Caco-2 (cell line): ENCODE results near the gene FAM98C. TPM values are rescaled to one million over a fixed set of nuclear protein-coding genes. Genes with fewer than 3 reads are reported as not detected.
"Not testable (repeated sequence)": the region's sequence is repeated elsewhere in the genome, so short reads cannot be mapped to it uniquely, and the experiment has no call there.

Experiments
- BruUV-seq: library from RNA; stranded (reverse); fragments of 400-500 nt; replicated peaks from 2 replicates; lab custom pipeline; 2021; lab: Mats Ljungman, UMichigan
- CTCF ChIA-PET: fragments of 300-600 bp; sonication (Branson Sonifier 250); formaldehyde crosslinking; loops from one replicate; lab custom pipeline; 2022; ENCODE audit warnings: antibody characterized with exemption; lab: Charles Lee
- POLR2A ChIA-PET: fragments of 300-600 bp; sonication (Branson Sonifier 250); formaldehyde crosslinking; loops from one replicate; lab custom pipeline; 2022; ENCODE audit warnings: antibody characterized with exemption; lab: Charles Lee
- DNase-seq, 2 experiments: peaks; one replicate each; pipeline versions ENCODE4 v3.0.0 to v3.0.0-alpha.2; 2020 to 2022
- H3K27me3 ChIP-seq: replicated peaks from 2 replicates; pipeline ENCODE4 v1.6.0; 2011; ENCODE audit warnings: low read length; ENCODE audit not compliant: control insufficient read depth, insufficient read depth
- H3K36me3 ChIP-seq: 2 replicates; pipeline ENCODE4 v1.5.1; 2011; ENCODE audit warnings: low read length; ENCODE audit not compliant: control insufficient read depth, insufficient read depth
- H3K4me1 ChIP-seq: fragments of 250-450 bp; sonication (Bioruptor Pico); 2 replicates; pipeline ENCODE4 v1.5.1; 2020; ENCODE audit warnings: mild to moderate bottlenecking
- H3K4me3 ChIP-seq: 2 replicates; pipeline ENCODE4 v1.5.1; 2011; ENCODE audit warnings: low read depth, mild to moderate bottlenecking, control low read depth, low read length
- H3K9me3 ChIP-seq: fragments of 250-450 bp; sonication (Bioruptor Pico); 2 replicates; pipeline ENCODE4 v1.5.1; 2020; ENCODE audit warnings: mild to moderate bottlenecking, moderate library complexity
- H3K27ac Mint-ChIP-seq: one replicate; pipeline ENCODE4 v1.8.0; 2022; ENCODE audit warnings: mixed read lengths; ENCODE audit not compliant: unreplicated experiment
- H3K27me3 Mint-ChIP-seq: one replicate; pipeline ENCODE4 v1.8.0; 2022; ENCODE audit warnings: mixed read lengths; ENCODE audit not compliant: insufficient read depth, unreplicated experiment
- H3K36me3 Mint-ChIP-seq: one replicate; pipeline ENCODE4 v1.8.0; 2022; ENCODE audit warnings: mild to moderate bottlenecking, mixed read lengths; ENCODE audit not compliant: insufficient read depth, unreplicated experiment
- H3K4me1 Mint-ChIP-seq: one replicate; pipeline ENCODE4 v1.8.0; 2022; ENCODE audit warnings: low read depth, mixed read lengths; ENCODE audit not compliant: unreplicated experiment
- H3K4me3 Mint-ChIP-seq: one replicate; pipeline ENCODE4 v1.8.0; 2022; ENCODE audit warnings: mild to moderate bottlenecking, moderate library complexity, mixed read lengths; ENCODE audit not compliant: unreplicated experiment
- H3K9me3 Mint-ChIP-seq: one replicate; pipeline ENCODE4 v1.8.0; 2022; ENCODE audit warnings: mixed read lengths; ENCODE audit not compliant: unreplicated experiment
- CTCF ChIP-seq, 2 experiments: fragments of 200-600 bp in 1 of 2; IDR thresholded peaks; 1 replicate in 1 of 2; 2 replicates in 1 of 2; pipeline versions ENCODE4 v1.5.1 to v1.8.0; 2011 to 2022; ENCODE audit warnings: antibody characterized with exemption in 1 of 2, control low read depth in 1 of 2, inconsistent platforms in 1 of 2, low read depth in 1 of 2, low read length in 1 of 2, mild to moderate bottlenecking in 1 of 2, moderate library complexity in 1 of 2; ENCODE audit not compliant: insufficient read depth in 1 of 2, severe bottlenecking in 1 of 2, unreplicated experiment in 1 of 2
- intact Hi-C: fragments of 100-400 bp; cut with micrococcal nuclease; formaldehyde crosslinking; loops from one replicate; pipeline ENCODE4 v1.10.0; 2022; ENCODE audit not compliant: unreplicated experiment
- total RNA-seq: library from RNA; stranded (reverse); gene quantifications from 2 replicates; pipeline ENCODE4 v1.2.3, GENCODE V29; 2022

FAM98C gene
- total RNA-seq, 1 experiment from 2014 or later, result 19.7 TPM

GRCh38 chr19:38362076-38362945 lies 40.6 kb upstream of the FAM98C start:
- POLR2A ChIA-PET, result interaction anchor here (0.6 to 1.8 kb wide), 3 partner anchors 12 to 98 kb away, joined by 3 to 15 read pairs (median 7); partner anchors contain the start of genes GGN, PSMD8 and SPINT2
- no TSS peak for BruUV-seq
- H3K27me3 ChIP-seq, result peaks cover 7% of the 10 kb centered on the region
- H3K27me3 Mint-ChIP-seq, result peaks cover 13% of the 10 kb centered on the region
- CTCF ChIA-PET, result interaction anchor here (0.6 to 2.9 kb wide), 11 partner anchors 12 to 567 kb away, joined by 3 to 21 read pairs (median 4); partner anchors contain the start of genes FAM98C and PSMD8
- H3K36me3 ChIP-seq, result no peaks in the 10 kb centered on the region
- H3K4me3 ChIP-seq, result peak overlapping the region; percentile 96
- peak overlapping the region; percentile 20 for H3K27ac Mint-ChIP-seq
- H3K9me3 ChIP-seq, result no peaks in the 10 kb centered on the region
- peak; percentile 94 to 96 for DNase-seq
- no peak for TF ChIP-seq CTCF (IDR thresholded peaks at IDR 0.05; ENCODE audit: insufficient read depth in 1 of 2, low read depth in 1 of 2, low read length in 1 of 2, severe bottlenecking in 1 of 2, unreplicated experiment in 1 of 2)
- intact Hi-C loops, result loop anchor here (1.0 kb wide), 1 partner anchor 25 kb away; no protein-coding TSS in a partner anchor
- H3K9me3 Mint-ChIP-seq, result no peaks in the 10 kb centered on the region
- H3K36me3 Mint-ChIP-seq, result peaks cover 16% of the 10 kb centered on the region
- H3K4me1 Mint-ChIP-seq, result peaks cover 19% of the 10 kb centered on the region
- H3K4me3 Mint-ChIP-seq, result peak overlapping the region; percentile 79
- peaks cover 10% of the 10 kb centered on the region for H3K4me1 ChIP-seq

- not testable (repeated sequence) for H3K27ac Mint-ChIP-seq, H3K9me3 ChIP-seq, H3K27me3 ChIP-seq, BruUV-seq, H3K36me3 ChIP-seq, H3K9me3 Mint-ChIP-seq, DNase-seq
- Mint-ChIP-seq H3K4me1 (peaks cover 19% of the 10 kb centered on the region), H3K36me3 (peaks cover 16% of the 10 kb centered on the region), H3K4me3 (peak overlapping the region; percentile 79), H3K27me3 (peaks cover 13% of the 10 kb centered on the region)
- Histone ChIP-seq H3K4me3 (peak overlapping the region; percentile 96), H3K4me1 (peaks cover 10% of the 10 kb centered on the region)
- ChIA-PET CTCF (interaction anchor here (0.7 to 2.9 kb wide), 5 partner anchors 11 to 219 kb away, joined by 4 to 21 read pairs (median 5); partner anchors contain the start of genes FAM98C and PSMD8), POLR2A (interaction anchor here (0.7 to 1.8 kb wide), 2 partner anchors 11 to 25 kb away, joined by 7 to 15 read pairs; partner anchors contain the start of genes GGN and PSMD8)
- intact Hi-C loops, result loop anchor here (1.0 kb wide), 1 partner anchor 26 kb away; no protein-coding TSS in a partner anchor
These were observed 39.8 kb upstream of the FAM98C start for GRCh38 chr19:38362946-38363688.

GRCh38 chr19:38367041-38367440 lies 35.9 kb upstream of the FAM98C start:
- Histone ChIP-seq H3K27me3 (no peaks in the 10 kb centered on the region), H3K36me3 (no peaks in the 10 kb centered on the region), H3K4me1 (peaks cover 6% of the 10 kb centered on the region), H3K4me3 (no peak overlapping the region), H3K9me3 (no peaks in the 10 kb centered on the region)
- no peak for TF ChIP-seq CTCF (IDR thresholded peaks at IDR 0.05; ENCODE audit: insufficient read depth in 1 of 2, low read depth in 1 of 2, low read length in 1 of 2, severe bottlenecking in 1 of 2, unreplicated experiment in 1 of 2)
- DNase-seq, result no peak
- Mint-ChIP-seq H3K27ac (no peak overlapping the region), H3K36me3 (peaks cover 8% of the 10 kb centered on the region), H3K9me3 (no peaks in the 10 kb centered on the region), H3K4me1 (peaks cover 6% of the 10 kb centered on the region), H3K4me3 (no peak overlapping the region), H3K27me3 (no peaks in the 10 kb centered on the region)
- intact Hi-C loops, result no loop called here
- ChIA-PET CTCF (interaction anchor here (0.6 to 1.3 kb wide), 2 partner anchors 36 to 293 kb away, joined by 5 read pairs; partner anchors contain the start of gene FAM98C), POLR2A (no interaction called here)
- no TSS peak for BruUV-seq
